ENCODE measurements around the gene ZFPL1.
"Not testable (repeated sequence)": the region's sequence is repeated elsewhere in the genome, so short reads cannot be mapped to it uniquely, and the experiment has no call there.

ZFPL1 gene

GRCh38 chr11:65115361-65116082, 31.5 kb downstream of the ZFPL1 start:
- no peak for DNase-seq (ENCODE audit: low read depth)

GRCh38 chr11:65116370-65117205, 32.6 kb downstream of the ZFPL1 start:
- DNase-seq (ENCODE audit: low read depth) = no peak

GRCh38 chr11:65117206-65118096, 33.4 kb downstream of the ZFPL1 start, which contains the start of gene ZNHIT2:
Gene ZNHIT2, minus strand, starts transcription at chr11:65117701. Its CDS starts 48 bp downstream, at chr11:65117653.
- DNase-seq (ENCODE audit: low read depth) = peak; percentile 96

- DNase-seq (ENCODE audit: low read depth) = no peak
Observed at GRCh38 chr11:65118097-65118837, 34.2 kb downstream of the ZFPL1 start.

GRCh38 chr11:65118891-65119669, 35.1 kb downstream of the ZFPL1 start:
- not testable (repeated sequence) for DNase-seq (ENCODE audit: low read depth)

GRCh38 chr11:65119670-65119995, 35.6 kb downstream of the ZFPL1 start:
- no peak for DNase-seq (ENCODE audit: low read depth)

- DNase-seq (ENCODE audit: low read depth) = no peak
Observed at GRCh38 chr11:65120831-65121230, 36.8 kb downstream of the ZFPL1 start.

GRCh38 chr11:65121447-65121864, 37.4 kb downstream of the ZFPL1 start:
- no peak for DNase-seq (ENCODE audit: low read depth)

GRCh38 chr11:65121865-65122696, 38.1 kb downstream of the ZFPL1 start, which contains the start of the genes FAU and MRPL49:
Gene FAU, minus strand, starts transcription at chr11:65122134. Its CDS starts 321 bp downstream, at chr11:65121813.
Gene MRPL49, plus strand, starts transcription at chr11:65122321. Its CDS starts 26 bp downstream, at chr11:65122347.
- peak; percentile 86 for DNase-seq (ENCODE audit: low read depth)

GRCh38 chr11:65124480-65125196, 40.6 kb downstream of the ZFPL1 start:
- no peak for DNase-seq (ENCODE audit: low read depth)

GRCh38 chr11:65125197-65126056, 41.4 kb downstream of the ZFPL1 start:
- DNase-seq (ENCODE audit: low read depth) = no peak

GRCh38 chr11:65126624-65127274, 42.7 kb downstream of the ZFPL1 start:
- no peak for DNase-seq (ENCODE audit: low read depth)

- no peak for DNase-seq (ENCODE audit: low read depth)
Observed at GRCh38 chr11:65127473-65128181, 43.6 kb downstream of the ZFPL1 start.

GRCh38 chr11:65128182-65129145, 44.4 kb downstream of the ZFPL1 start:
- no peak for DNase-seq (ENCODE audit: low read depth)

- DNase-seq (ENCODE audit: low read depth) = no peak
Observed at GRCh38 chr11:65129649-65130441, 45.8 kb downstream of the ZFPL1 start.
